ENCODE results near the gene ACAN. TPM values are rescaled to one million over a fixed set of nuclear protein-coding genes. Genes with fewer than 3 reads are reported as not detected.

ACAN gene
- total RNA-seq, 1 experiment from 2014 or later = not detected

GRCh38 chr15:88838667-88839066 lies 35.4 kb downstream of the ACAN start:
- Histone ChIP-seq H3K9ac (ENCODE audit: low read length) (no peak overlapping the region), H3K9me3 (ENCODE audit: low read length) (no peaks in the 10 kb centered on the region), H2AFZ (ENCODE audit: low read length) (no peak overlapping the region), H3K4me1 (ENCODE audit: low read length) (no peaks in the 10 kb centered on the region), H3K4me3 (ENCODE audit: low read length) (no peak overlapping the region), H3K36me3 (ENCODE audit: insufficient read depth, low read length) (no peaks in the 10 kb centered on the region), H3K27ac (ENCODE audit: low read length) (no peak overlapping the region), H3K79me2 (ENCODE audit: low read length) (no peaks in the 10 kb centered on the region), H3K27me3 (ENCODE audit: low read length) (no peaks in the 10 kb centered on the region), H3K4me2 (ENCODE audit: low read depth, low read length, poor library complexity, severe bottlenecking) (no peak overlapping the region), H4K20me1 (ENCODE audit: insufficient read depth, low read depth, low read length) (no peaks in the 10 kb centered on the region), H3K9me2 (replicated peaks; ENCODE audit: insufficient read depth, low read length) (no peaks in the 10 kb centered on the region)
- DNase-seq = no peak

- H3K79me2 ChIP-seq (ENCODE audit: low read length) = no peaks in the 10 kb centered on the region
- H3K36me3 ChIP-seq (ENCODE audit: insufficient read depth, low read length) = no peaks in the 10 kb centered on the region
- no peaks in the 10 kb centered on the region for H3K9me3 ChIP-seq (ENCODE audit: low read length)
- no peak overlapping the region for H2AFZ ChIP-seq (ENCODE audit: low read length)
- H4K20me1 ChIP-seq (ENCODE audit: insufficient read depth, low read depth, low read length) = no peaks in the 10 kb centered on the region
- no peaks in the 10 kb centered on the region for H3K4me1 ChIP-seq (ENCODE audit: low read length)
- no peak overlapping the region for H3K9ac ChIP-seq (ENCODE audit: low read length)
- H3K27me3 ChIP-seq (ENCODE audit: low read length) = no peaks in the 10 kb centered on the region
- no peak overlapping the region for H3K4me2 ChIP-seq (ENCODE audit: low read depth, low read length, poor library complexity, severe bottlenecking)
- no peak overlapping the region for H3K27ac ChIP-seq (ENCODE audit: low read length)
- no peaks in the 10 kb centered on the region for H3K9me2 ChIP-seq (replicated peaks; ENCODE audit: insufficient read depth, low read length)
- no peak for DNase-seq
- H3K4me3 ChIP-seq (ENCODE audit: low read length) = no peak overlapping the region
Measured at GRCh38 chr15:88839146-88839545, 35.9 kb downstream of the ACAN start.

- H3K79me2 ChIP-seq (ENCODE audit: low read length) = no peaks in the 10 kb centered on the region
- H3K4me1 ChIP-seq (ENCODE audit: low read length) = no peaks in the 10 kb centered on the region
- H3K27ac ChIP-seq (ENCODE audit: low read length) = no peak overlapping the region
- no peaks in the 10 kb centered on the region for H3K9me3 ChIP-seq (ENCODE audit: low read length)
- no peak overlapping the region for H3K4me2 ChIP-seq (ENCODE audit: low read depth, low read length, poor library complexity, severe bottlenecking)
- H3K27me3 ChIP-seq (ENCODE audit: low read length) = no peaks in the 10 kb centered on the region
- H3K9ac ChIP-seq (ENCODE audit: low read length) = no peak overlapping the region
- DNase-seq = no peak
- H3K4me3 ChIP-seq (ENCODE audit: low read length) = no peak overlapping the region
- no peaks in the 10 kb centered on the region for H3K9me2 ChIP-seq (replicated peaks; ENCODE audit: insufficient read depth, low read length)
- no peak overlapping the region for H2AFZ ChIP-seq (ENCODE audit: low read length)
- no peaks in the 10 kb centered on the region for H3K36me3 ChIP-seq (ENCODE audit: insufficient read depth, low read length)
- H4K20me1 ChIP-seq (ENCODE audit: insufficient read depth, low read depth, low read length) = no peaks in the 10 kb centered on the region
Measured at GRCh38 chr15:88839961-88840360, 36.7 kb downstream of the ACAN start.

GRCh38 chr15:88841236-88841635 lies 38.0 kb downstream of the ACAN start:
- H3K27ac ChIP-seq (ENCODE audit: low read length) = no peak overlapping the region
- H3K9me3 ChIP-seq (ENCODE audit: low read length) = no peaks in the 10 kb centered on the region
- H2AFZ ChIP-seq (ENCODE audit: low read length) = no peak overlapping the region
- no peak for DNase-seq
- no peaks in the 10 kb centered on the region for H3K79me2 ChIP-seq (ENCODE audit: low read length)
- H3K4me3 ChIP-seq (ENCODE audit: low read length) = no peak overlapping the region
- H3K36me3 ChIP-seq (ENCODE audit: insufficient read depth, low read length) = no peaks in the 10 kb centered on the region
- no peaks in the 10 kb centered on the region for H3K4me1 ChIP-seq (ENCODE audit: low read length)
- no peak overlapping the region for H3K9ac ChIP-seq (ENCODE audit: low read length)
- no peaks in the 10 kb centered on the region for H3K9me2 ChIP-seq (replicated peaks; ENCODE audit: insufficient read depth, low read length)
- H3K27me3 ChIP-seq (ENCODE audit: low read length) = no peaks in the 10 kb centered on the region
- no peak overlapping the region for H3K4me2 ChIP-seq (ENCODE audit: low read depth, low read length, poor library complexity, severe bottlenecking)
- no peaks in the 10 kb centered on the region for H4K20me1 ChIP-seq (ENCODE audit: insufficient read depth, low read depth, low read length)

GRCh38 chr15:88842156-88842555 lies 38.9 kb downstream of the ACAN start:
- no peak for DNase-seq
- H3K9me3 ChIP-seq (ENCODE audit: low read length) = no peaks in the 10 kb centered on the region
- no peaks in the 10 kb centered on the region for H3K27me3 ChIP-seq (ENCODE audit: low read length)
- no peak overlapping the region for H3K9ac ChIP-seq (ENCODE audit: low read length)
- no peak overlapping the region for H3K4me2 ChIP-seq (ENCODE audit: low read depth, low read length, poor library complexity, severe bottlenecking)
- H2AFZ ChIP-seq (ENCODE audit: low read length) = no peak overlapping the region
- no peak overlapping the region for H3K4me3 ChIP-seq (ENCODE audit: low read length)
- no peaks in the 10 kb centered on the region for H3K79me2 ChIP-seq (ENCODE audit: low read length)
- H3K27ac ChIP-seq (ENCODE audit: low read length) = no peak overlapping the region
- no peaks in the 10 kb centered on the region for H3K36me3 ChIP-seq (ENCODE audit: insufficient read depth, low read length)
- no peaks in the 10 kb centered on the region for H4K20me1 ChIP-seq (ENCODE audit: insufficient read depth, low read depth, low read length)
- no peaks in the 10 kb centered on the region for H3K4me1 ChIP-seq (ENCODE audit: low read length)
- no peaks in the 10 kb centered on the region for H3K9me2 ChIP-seq (replicated peaks; ENCODE audit: insufficient read depth, low read length)

GRCh38 chr15:88843334-88843733 lies 40.1 kb downstream of the ACAN start:
- Histone ChIP-seq H3K9me3 (ENCODE audit: low read length) (no peaks in the 10 kb centered on the region), H3K27ac (ENCODE audit: low read length) (no peak overlapping the region), H3K4me3 (ENCODE audit: low read length) (no peak overlapping the region), H2AFZ (ENCODE audit: low read length) (no peak overlapping the region), H3K4me2 (ENCODE audit: low read depth, low read length, poor library complexity, severe bottlenecking) (no peak overlapping the region), H3K9me2 (replicated peaks; ENCODE audit: insufficient read depth, low read length) (no peaks in the 10 kb centered on the region), H3K4me1 (ENCODE audit: low read length) (no peaks in the 10 kb centered on the region), H3K9ac (ENCODE audit: low read length) (no peak overlapping the region), H3K36me3 (ENCODE audit: insufficient read depth, low read length) (no peaks in the 10 kb centered on the region), H4K20me1 (ENCODE audit: insufficient read depth, low read depth, low read length) (no peaks in the 10 kb centered on the region), H3K27me3 (ENCODE audit: low read length) (no peaks in the 10 kb centered on the region), H3K79me2 (ENCODE audit: low read length) (no peaks in the 10 kb centered on the region)
- DNase-seq = no peak

GRCh38 chr15:88844749-88845386 lies 41.6 kb downstream of the ACAN start:
- H3K27me3 ChIP-seq (ENCODE audit: low read length) = no peaks in the 10 kb centered on the region
- no peak overlapping the region for H3K9ac ChIP-seq (ENCODE audit: low read length)

GRCh38 chr15:88845616-88846015 lies 42.4 kb downstream of the ACAN start:
- H3K27ac ChIP-seq (ENCODE audit: low read length) = no peak overlapping the region
- H4K20me1 ChIP-seq (ENCODE audit: insufficient read depth, low read depth, low read length) = no peaks in the 10 kb centered on the region
- H2AFZ ChIP-seq (ENCODE audit: low read length) = no peak overlapping the region
- H3K4me1 ChIP-seq (ENCODE audit: low read length) = no peaks in the 10 kb centered on the region
- H3K9me2 ChIP-seq (replicated peaks; ENCODE audit: insufficient read depth, low read length) = no peaks in the 10 kb centered on the region
- no peak for DNase-seq
- no peak overlapping the region for H3K4me3 ChIP-seq (ENCODE audit: low read length)
- H3K4me2 ChIP-seq (ENCODE audit: low read depth, low read length, poor library complexity, severe bottlenecking) = no peak overlapping the region
- H3K36me3 ChIP-seq (ENCODE audit: insufficient read depth, low read length) = no peaks in the 10 kb centered on the region
- H3K9me3 ChIP-seq (ENCODE audit: low read length) = no peaks in the 10 kb centered on the region
- no peak overlapping the region for H3K9ac ChIP-seq (ENCODE audit: low read length)
- H3K27me3 ChIP-seq (ENCODE audit: low read length) = no peaks in the 10 kb centered on the region
- no peaks in the 10 kb centered on the region for H3K79me2 ChIP-seq (ENCODE audit: low read length)

More at GRCh38 chr15:88844749-88845386, 41.6 kb downstream of the ACAN start:
- no peaks in the 10 kb centered on the region for H3K9me3 ChIP-seq (ENCODE audit: low read length)
- H3K9me2 ChIP-seq (replicated peaks; ENCODE audit: insufficient read depth, low read length) = no peaks in the 10 kb centered on the region
- H3K4me1 ChIP-seq (ENCODE audit: low read length) = no peaks in the 10 kb centered on the region
- H3K27ac ChIP-seq (ENCODE audit: low read length) = no peak overlapping the region
- no peaks in the 10 kb centered on the region for H4K20me1 ChIP-seq (ENCODE audit: insufficient read depth, low read depth, low read length)
- H3K79me2 ChIP-seq (ENCODE audit: low read length) = no peaks in the 10 kb centered on the region
- DNase-seq = no peak
- H3K4me3 ChIP-seq (ENCODE audit: low read length) = no peak overlapping the region
- H3K36me3 ChIP-seq (ENCODE audit: insufficient read depth, low read length) = no peaks in the 10 kb centered on the region
- no peak overlapping the region for H2AFZ ChIP-seq (ENCODE audit: low read length)
- H3K4me2 ChIP-seq (ENCODE audit: low read depth, low read length, poor library complexity, severe bottlenecking) = no peak overlapping the region
